ENCODE measurements around the gene PHF2. TPM values are rescaled to one million over a fixed set of nuclear protein-coding genes. Genes with fewer than 3 reads are reported as not detected.
"Not testable (repeated sequence)": the region's sequence is repeated elsewhere in the genome, so short reads cannot be mapped to it uniquely, and the experiment has no call there.

The PHF2 gene
- total RNA-seq, 1 donor from 2014 or later = 31.8 TPM

DNA sequence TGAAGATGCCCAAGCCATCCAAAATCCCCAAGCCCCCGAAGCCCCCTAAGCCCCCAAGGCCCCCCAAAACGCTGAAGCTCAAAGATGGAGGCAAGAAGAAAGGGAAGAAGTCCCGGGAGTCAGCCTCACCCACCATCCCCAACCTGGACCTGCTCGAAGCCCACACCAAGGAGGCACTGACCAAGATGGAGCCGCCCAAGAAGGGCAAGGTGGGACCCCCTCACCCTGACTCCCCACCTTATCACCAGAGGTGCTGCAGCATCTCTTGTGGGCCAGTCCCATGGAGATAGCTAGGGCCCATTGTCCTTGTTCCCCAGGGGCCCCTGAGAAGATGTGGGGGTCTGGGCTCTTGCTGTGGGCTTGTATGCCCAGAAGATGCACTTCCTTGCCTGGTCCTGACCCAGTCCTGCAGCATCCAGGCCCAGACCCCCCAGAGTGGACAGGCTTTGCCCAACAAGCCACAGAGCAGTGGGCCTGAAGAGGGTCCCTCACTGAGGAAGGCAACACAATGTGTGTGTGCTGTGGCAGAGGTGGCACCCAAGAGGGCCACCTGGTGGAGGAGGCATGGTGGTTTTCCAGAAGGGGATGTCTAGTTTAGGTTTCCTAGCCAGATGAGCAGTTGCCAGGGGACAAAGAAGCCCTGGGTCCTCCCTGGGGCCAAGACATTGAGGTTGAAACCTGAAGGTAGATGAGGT is 84.1 kb downstream of the PHF2 start:
- FAIRE-seq = no peak
- no peak for DNase-seq (ENCODE audit: low spot score in 2 of 2)

DNA sequence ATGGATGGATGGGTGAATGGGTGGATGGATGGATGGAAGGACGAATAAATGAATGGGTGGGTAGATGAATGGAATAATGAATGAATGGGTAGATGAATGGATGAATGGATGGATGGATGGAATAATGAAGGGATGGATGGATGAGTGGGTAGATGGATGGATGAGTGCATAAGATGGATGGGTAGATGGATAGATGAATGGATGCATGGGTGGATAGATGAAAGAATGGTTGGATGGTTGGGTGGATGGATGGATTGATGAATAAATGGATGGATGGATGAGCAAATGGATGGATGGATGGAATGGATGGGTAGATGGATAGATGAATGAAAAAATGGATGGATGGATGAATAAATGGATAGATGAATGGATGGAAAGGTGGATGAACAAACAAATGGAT is 85.2 kb downstream of the PHF2 start:
- FAIRE-seq (no peak), DNase-seq (ENCODE audit: low spot score in 2 of 2) (no peak)

DNA sequence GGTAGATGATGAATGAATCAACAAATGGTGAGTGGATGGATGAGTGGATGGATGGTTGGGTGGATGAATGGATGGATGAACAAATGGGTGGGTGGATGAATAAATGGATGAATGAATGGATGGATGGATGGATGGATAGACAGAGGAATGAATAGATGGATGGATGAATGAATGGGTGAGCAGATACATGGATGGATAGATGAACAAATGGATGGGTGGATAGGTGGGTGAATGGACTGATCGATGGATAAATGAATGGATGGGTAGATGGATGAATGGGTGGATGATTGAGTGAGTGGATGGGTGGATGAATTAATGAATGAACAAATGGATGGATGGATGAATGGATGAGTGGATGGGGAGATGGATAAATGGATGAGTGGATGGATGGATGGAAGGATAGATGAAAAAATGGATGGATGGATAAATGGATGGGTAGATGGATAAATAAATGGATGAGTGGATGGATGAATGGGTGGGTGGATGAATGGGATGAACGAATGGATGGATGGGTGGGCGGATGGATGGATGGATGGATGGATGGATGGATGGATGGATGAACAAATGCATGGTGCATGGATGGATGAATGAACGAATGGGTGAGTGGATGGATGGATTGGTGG is 85.7 kb downstream of the PHF2 start:
- DNase-seq (ENCODE audit: low spot score in 2 of 2) (no peak), FAIRE-seq (no peak)

DNA sequence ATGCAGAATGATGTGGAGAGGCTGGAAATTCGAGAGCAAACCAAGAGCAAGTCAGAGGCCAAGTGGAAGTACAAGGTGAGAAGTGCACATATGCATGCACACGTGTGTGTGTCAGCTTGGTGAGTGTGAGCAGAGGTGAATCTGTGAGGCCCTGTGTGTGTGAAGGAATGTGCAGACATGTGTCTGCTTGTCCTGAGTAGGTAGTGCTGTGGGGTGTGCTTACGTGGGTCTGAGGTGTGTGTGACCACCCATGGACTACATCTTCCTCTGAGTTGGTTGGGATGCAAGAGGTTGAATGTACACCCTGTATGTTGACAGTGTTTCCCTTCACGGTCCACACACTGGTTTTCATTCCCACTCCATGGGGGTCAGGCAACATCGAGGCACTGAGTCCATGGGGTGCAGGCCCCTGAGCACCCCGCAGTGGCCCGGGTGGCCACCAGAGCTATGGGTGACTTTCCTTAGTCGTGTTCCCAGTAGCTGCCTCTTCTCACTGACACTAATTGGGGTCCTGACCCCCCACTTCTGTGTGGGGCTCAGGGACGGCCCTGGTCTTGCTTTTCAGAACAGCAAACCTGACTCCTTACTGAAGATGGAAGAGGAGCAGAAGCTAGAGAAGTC is 86.7 kb downstream of the PHF2 start:
- no peak for FAIRE-seq

DNA sequence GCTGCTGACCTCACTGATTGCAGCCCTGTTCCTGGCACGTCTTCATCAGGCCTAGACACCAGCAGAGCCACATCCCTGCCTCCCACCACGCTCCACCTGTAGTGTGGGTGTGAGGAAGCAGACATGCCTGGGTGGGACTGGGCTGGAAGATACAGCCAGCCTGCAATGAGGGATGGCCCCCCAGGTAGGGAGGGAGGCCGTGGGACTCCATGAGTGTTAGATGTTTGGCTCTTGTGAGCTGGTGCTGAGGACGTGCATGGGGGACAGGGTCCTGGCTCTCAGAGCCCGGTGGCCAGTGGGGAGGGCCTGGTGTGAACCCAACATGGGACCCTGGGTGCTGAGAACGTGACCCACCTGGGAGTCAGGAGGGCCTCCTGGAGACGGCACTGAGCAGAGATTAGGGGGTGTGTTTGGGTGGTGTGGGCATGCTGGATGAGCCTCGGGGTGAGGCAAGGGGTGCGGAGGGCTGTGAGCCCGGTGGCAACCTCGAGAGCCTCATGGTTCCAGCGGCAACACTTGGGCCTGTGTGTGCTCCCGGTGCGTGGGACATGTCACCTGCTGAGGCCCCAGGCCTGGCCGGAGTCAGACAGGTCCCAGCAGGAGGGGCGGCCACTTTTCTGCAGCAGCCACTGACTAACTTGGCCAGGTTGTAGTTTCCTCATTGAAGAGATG is 87.6 kb downstream of the PHF2 start:
- no peak for DNase-seq (ENCODE audit: low spot score in 2 of 2)

More for the DNA sequence above, 86.7 kb downstream of the PHF2 start:
- no peak for DNase-seq (ENCODE audit: low spot score in 2 of 2)

DNA sequence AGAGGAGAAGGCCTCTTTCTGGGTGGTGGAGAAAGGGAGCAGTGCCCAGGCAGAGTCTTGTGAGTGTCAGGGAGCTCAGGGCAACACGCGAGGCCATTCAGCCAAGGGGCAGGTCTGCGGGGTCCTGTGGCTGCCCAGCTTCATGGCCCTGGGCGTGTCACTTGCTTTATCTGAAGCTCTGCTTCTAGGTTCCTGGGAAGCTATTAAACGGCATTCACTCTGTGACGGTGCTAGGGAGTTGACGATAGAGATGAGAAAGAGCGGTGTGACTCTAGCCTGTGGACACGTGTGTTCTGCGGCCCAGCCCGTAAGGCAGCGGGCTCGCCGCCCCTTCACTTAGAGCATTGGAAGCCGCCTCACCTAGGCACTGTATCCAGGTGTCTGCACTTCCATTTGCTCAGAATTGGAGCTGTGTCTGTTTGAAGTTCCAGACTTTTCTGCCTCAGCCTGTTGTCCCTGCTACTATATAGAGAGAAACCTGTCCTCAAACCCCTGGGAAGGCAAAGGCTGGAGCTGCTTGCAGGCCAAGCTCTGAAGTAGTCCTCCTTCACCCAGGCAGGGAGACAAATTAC is 88.3 kb downstream of the PHF2 start:
- no peak for DNase-seq (ENCODE audit: low spot score in 2 of 2)
- FAIRE-seq = no peak

More for the DNA sequence above, 87.6 kb downstream of the PHF2 start:
- no peak for FAIRE-seq

DNA sequence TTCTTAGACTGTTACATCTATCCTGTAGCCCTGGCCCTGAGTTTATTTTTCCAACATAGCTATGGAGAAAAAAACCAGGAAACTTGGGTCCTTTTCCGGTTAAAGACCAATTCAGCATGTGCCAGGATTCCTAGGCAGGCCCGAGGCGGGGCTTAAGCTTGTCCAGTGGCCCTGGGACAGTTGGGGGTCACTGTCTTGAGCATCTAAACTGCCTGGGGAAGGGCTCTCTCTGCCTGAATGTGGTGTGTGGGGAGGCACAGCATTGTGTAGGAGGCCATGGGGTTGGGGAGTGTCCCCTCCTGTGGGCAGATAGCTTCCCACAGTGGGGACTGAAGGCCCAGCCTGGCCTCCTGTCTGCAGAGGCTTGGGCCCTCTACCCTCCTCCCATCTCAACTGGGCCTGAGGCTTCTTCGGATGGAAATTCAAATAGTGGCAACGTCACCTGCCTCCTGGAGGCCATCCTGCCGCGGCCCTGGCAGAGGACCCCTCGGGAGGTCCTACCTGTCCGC is 88.8 kb downstream of the PHF2 start:
- no peak for DNase-seq (ENCODE audit: low spot score in 2 of 2)
- FAIRE-seq = no peak

DNA sequence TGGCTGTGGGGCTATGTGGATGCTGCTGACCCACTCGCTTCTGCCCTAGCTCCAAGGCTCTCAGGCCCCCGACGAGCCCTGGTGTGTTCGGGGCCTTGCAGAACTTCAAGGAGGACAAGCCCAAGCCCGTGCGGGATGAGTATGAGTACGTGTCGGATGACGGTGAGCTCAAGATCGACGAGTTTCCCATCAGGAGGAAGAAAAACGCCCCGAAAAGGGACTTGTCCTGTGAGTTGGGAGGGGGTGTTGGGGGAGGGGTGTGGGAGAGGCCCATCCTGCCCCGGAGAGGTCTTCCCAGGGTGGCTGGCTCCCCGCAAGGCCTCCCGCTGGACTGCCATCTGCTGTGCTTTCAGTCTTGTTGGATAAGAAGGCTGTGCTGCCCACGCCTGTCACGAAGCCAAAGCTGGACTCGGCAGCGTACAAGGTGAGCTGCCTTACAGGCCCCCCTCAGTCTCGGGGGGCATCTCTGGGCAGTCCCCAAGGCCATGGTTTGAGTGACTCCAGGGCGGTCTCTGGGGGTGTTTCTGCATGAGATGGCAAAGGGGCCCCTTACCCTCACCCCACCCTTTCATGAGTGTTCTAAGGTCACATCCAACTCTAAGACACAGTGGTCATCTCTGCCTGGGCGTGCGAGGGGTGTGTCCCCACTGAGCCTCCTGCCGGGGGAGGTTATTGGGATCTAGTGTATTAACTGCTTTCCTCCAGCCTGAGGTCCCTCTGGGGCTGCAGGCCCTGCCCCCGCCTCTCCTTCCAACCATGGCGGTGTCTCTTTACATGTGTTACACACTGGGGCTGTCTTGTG is 89.5 kb downstream of the PHF2 start:
- no peak for DNase-seq (ENCODE audit: low spot score in 2 of 2)
- no peak for FAIRE-seq

DNA sequence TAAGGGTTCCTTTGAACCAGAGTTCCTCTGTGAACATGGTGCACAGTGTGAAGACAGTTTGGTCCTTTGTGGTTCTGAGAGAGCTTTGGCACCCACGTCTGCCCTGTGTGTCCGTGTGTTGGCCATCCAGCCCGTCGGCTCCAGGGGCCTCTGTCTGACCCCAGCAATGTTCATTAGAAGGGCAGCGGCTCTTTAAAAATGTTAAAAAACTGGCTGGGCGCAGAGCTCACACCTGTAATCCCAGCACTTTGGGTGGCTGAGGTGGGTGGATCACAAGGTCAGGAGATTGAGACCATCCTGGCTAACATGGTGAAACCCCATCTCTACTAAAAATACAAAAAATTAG is 90.0 kb downstream of the PHF2 start:
- DNase-seq (ENCODE audit: low spot score in 2 of 2); FAIRE-seq: not testable (repeated sequence)

DNA sequence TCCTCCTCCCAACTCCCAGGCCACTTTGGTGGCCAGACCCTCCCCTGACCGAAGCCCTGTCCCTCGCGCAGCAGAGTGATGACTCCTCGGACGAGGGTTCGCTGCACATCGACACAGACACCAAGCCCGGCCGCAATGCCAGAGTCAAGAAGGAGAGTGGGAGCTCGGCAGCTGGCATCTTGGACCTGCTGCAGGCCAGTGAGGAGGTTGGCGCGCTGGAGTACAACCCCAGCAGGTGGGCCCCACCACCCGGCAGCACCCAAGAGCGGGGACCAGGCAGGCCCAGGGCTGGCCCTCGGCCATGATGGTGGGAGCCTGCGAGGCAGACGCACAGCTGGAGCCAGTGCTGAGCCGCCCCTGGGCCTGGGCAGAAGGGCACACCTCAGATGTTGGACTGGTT is 90.6 kb downstream of the PHF2 start:
- FAIRE-seq = no peak
- no peak for DNase-seq (ENCODE audit: low spot score in 2 of 2)

DNA sequence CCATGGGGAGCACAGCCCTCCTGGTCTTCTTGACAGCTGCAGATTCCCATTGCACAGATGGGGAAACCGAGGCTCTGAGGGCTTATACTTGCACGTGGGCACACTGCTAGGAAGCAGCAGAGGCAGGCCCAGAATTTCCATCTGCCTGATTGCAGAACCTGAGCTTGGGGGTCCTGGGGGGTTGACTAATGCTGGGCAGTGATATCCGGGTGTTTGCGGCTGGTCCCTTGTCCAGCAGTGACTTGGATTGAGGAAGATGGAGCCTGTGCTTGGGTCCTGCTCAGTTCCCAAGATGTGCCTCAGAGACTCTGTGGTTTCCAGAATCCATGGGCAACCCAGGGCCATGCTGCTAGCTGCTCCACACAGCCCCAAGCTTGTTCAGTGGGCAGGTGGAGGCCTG is 91.2 kb downstream of the PHF2 start:
- DNase-seq (ENCODE audit: low spot score in 2 of 2) = no peak
- FAIRE-seq = no peak

DNA sequence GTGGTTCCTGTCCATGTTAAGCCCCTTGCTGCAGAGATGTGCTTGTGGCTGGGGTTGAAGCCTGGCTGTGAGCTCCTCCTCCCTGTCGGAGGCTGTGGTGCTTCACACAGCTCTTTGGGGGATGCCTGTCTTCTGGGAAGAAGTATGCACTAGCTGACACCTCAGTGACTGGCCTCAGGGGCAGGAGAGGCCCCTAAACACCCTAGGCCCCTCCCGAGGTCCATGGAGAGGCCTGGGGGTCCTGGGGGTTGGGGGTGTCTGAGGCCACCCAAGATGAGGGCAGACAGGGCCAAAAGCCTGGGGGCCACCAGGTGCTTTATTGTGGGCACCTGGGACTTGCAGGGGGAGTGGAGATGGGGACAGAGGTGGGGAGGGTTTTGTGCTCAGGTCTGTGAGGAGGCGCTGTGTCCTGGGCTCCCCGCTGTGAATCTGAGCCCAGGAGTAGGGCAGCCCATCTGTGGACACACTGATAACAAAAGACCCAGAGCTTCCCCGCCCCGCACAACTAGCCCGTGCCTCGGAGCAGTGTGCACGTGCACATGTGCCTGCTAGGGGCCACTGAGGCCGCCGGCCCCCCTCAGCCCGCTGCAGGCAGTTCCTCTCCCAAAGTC is 92.0 kb downstream of the PHF2 start:
- FAIRE-seq = no peak
- no peak for DNase-seq (ENCODE audit: low spot score in 2 of 2)

DNA sequence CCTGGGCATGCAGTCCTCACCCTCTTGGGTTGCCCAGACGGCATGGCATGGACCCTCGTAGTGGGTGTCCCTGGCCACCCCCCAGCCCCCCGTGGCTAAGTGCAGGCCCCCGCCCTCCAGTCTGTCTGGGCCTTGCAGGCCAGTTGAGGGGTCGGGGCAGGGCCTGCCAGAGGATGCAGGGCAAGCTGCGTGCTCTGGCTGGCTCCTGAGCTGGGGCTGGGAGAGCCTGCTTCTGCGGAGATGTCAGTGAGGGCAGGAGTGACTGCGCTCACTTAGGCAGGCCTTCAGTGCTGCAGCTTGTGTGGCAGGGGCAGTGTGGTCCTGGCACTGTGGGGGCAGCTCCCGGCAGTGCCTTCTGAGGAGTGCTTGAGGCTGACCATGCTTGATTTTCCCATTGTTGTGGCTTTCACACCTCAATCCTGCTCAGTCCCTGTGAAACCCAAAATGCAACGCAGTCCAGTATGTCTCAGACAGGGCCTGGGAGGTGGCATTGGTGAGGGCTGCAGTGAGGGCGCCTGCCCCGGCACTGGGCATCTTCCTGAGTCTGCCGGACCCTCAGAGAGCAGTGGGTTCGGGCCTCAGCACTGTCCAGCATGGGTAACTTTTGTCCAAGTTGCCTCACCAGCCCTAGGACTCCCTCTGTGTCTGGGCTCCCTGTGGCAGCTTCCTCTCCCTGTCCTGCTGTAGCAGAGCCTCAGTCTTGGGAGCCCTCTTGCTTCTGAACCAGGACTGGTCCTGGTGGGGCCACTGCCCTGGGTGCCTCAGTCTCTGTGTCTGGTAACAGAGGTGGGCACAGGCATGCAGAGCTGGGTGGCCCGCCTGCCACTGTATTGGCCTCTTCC is 93.0 kb downstream of the PHF2 start:
- DNase-seq (ENCODE audit: low spot score in 2 of 2) (no peak), FAIRE-seq (no peak)

DNA sequence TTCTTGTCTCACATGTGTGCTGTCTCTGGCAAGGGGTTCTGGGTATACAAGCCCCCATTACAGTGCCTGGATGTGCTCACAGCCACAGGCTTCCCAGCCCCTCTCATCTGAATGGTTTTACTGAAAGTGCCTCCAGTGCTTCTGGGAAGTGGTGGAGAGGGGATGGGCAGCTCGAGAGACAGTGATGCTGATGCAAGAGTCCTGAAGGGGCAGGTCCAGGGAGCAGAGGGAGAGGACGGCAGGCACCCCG is 93.5 kb downstream of the PHF2 start:
- FAIRE-seq = no peak

DNA sequence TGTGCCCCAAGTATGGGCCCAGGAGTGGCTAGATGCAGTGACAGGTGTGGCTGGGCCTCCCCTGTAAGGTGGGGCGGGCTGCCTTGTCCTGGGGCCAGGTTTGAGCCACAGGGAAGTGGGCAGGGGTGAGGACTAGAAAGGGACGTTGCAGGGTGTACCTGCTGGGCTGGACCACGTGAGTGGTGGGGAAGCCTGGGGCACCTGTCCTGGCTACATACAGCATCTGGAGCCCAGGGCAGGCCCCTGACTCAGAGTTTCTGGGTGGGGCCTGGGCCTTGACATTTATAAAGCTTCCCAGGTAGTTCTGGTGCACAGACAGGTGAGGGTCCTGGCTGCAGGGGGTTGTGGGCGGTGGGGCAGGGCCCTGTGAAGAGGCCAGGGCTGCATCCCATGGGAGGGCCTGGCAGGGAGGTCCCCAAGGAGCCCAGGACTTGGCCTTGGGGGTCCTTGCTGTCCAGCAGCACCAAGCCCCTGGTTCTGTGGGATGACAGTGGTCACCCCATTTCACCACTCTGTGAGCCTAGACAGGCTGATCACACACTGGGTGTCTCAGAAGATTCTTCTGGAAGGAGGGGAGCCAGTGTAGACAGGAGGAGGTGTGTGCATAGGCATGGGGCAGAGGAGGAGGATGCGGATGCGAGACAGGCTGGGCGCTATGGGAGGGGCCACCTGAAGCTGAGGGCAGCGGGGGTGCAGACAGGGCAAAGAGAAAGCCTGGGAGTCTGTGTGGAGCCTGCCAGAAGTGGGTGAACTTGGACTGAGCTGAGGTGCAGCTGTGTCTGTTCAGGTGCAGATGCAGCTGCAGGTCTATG is 94.0 kb downstream of the PHF2 start:
- FAIRE-seq (no peak), DNase-seq (ENCODE audit: low spot score in 2 of 2) (no peak)

More for the DNA sequence above, 93.5 kb downstream of the PHF2 start:
- DNase-seq (ENCODE audit: low spot score in 2 of 2) = no peak

DNA sequence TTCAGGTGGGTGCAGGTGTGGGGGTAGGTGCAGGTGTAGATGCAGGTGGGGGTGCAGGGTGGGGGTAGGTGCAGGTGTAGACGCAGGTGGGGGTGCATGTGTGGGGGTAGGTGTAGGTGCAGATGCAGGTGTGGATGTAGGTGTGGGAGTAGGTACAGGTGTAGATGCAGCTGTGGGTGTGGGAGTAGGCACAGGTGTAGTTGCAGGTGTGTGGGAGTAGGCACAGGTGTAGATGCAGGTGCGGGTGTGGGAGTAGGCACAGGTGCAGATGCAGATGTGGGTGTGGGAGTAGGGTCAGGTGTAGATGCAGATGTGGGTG is 94.6 kb downstream of the PHF2 start:
- FAIRE-seq = no peak

DNA sequence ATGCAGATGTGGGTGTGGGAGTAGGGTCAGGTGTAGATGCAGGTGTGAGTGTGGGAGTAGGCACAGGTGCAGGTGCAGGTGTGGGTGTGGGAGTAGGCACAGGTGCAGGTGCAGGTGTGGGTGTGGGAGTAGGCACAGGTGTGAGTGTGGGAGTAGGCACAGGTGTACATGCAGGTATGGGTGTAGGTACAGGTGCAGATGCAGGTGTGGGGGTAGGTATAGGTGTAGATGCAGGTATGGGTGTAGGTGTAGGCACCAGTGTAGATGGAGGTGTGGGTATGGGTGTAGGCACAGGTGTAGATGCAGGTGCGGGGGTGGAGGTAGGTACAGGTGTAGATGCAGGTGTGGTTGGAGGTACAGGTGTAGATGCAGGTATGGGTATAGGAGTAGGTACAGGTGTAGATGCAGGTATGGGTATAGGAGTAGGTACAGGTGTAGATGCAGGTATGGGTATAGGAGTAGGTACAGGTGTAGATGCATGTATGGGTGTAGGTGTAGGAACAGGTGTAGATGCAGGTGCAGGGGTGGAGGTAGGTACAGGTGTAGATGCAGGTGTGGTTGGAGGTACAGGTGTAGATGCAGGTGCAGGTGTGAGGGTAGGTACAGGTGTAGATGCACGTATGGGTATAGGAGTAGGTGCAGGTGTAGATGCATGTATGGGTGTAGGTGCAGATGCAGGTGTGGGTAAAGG is 96.1 kb downstream of the PHF2 start:
- not testable (repeated sequence) for FAIRE-seq; DNase-seq (ENCODE audit: low spot score in 2 of 2)

More for the DNA sequence above, 94.6 kb downstream of the PHF2 start:
- no peak for DNase-seq (ENCODE audit: low spot score in 2 of 2)

All from frontal cortex (tissue), 4 donors.